RWPE1 (cell line): ENCODE results near the gene CCDC85B.
A peak's percentile ranks its signal among the peaks of the same experiment; 100 is the strongest.

Source experiments
- CTCF ChIA-PET: fragments of 350-600 bp; sonication (Branson Sonifier 250); formaldehyde crosslinking; extraction: SDS; loops from one replicate; lab custom pipeline; 2021; lab: Yijun Ruan, JAX
- POLR2A ChIA-PET: fragments of 400-600 bp; formaldehyde crosslinking; extraction: SDS; loops from one replicate; lab custom pipeline; 2020; ENCODE audit warnings: antibody characterized with exemption; ENCODE audit not compliant: low non-redundant PET; lab: Yijun Ruan, JAX
- DNase-seq: peaks from one replicate; pipeline ENCODE4 v3.0.0; 2012; ENCODE audit warnings: low spot score
- H3K27ac ChIP-seq: fragments of 450-650 bp; 2 replicates; pipeline ENCODE4 v1.5.1; 2017
- TF ChIP-seq, protein P1 (sequence below): fragments of 450-650 bp; conservative IDR thresholded peaks from 2 replicates; pipeline ENCODE4 v1.5.1; 2017; ENCODE audit warnings: low read depth, mild to moderate bottlenecking

CCDC85B gene

DNA sequence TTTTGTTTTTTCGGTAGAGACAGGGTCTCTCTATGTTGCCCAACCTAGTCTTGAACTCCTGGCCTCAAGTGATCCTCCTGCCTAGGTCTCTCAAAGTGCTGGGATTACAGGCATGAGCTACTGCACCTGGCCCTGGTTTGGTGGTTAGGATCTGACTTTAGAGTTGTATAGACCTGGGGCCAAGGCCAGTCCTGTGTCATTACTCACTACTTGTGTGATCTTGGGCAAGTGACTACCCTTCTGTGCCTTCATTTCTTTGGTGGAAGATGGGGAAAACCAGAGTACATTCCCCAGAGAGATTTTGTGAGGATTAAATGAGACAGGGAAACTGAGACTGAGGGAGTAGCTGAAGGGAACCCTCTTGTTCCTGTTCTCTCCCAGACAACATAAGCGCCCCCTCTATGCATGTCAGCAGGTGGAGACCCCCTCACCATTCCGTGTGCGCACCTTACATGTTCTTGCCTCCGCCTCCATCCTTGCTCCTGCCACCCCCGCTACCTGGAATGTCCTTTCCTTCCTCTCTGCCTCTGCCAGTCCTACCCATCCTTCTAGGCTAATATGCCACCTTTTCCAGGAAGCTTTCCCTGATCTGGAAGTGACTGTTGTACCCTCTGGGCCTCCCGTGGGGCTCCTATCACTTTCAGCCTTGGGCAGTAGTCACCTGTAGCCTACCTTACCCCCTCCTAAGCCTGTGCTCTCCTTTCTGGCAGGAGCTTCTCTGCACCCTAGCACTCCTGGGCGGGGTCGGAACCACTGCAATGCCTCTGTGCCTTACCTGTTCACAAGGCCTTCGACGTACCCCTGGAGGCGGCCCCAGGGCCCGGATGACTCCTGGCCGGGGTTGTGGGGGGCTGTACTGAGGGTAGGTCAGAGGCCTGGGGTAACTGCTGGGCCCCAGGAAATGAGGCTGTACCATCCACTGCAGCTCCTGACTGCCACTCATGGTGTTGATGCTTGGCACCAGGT lies 5.8 kb downstream of the CCDC85B start:
- CTCF ChIA-PET: no interaction called here
- H3K27ac ChIP-seq: peak overlapping the region; percentile 95
- TF ChIP-seq, protein P1, sequence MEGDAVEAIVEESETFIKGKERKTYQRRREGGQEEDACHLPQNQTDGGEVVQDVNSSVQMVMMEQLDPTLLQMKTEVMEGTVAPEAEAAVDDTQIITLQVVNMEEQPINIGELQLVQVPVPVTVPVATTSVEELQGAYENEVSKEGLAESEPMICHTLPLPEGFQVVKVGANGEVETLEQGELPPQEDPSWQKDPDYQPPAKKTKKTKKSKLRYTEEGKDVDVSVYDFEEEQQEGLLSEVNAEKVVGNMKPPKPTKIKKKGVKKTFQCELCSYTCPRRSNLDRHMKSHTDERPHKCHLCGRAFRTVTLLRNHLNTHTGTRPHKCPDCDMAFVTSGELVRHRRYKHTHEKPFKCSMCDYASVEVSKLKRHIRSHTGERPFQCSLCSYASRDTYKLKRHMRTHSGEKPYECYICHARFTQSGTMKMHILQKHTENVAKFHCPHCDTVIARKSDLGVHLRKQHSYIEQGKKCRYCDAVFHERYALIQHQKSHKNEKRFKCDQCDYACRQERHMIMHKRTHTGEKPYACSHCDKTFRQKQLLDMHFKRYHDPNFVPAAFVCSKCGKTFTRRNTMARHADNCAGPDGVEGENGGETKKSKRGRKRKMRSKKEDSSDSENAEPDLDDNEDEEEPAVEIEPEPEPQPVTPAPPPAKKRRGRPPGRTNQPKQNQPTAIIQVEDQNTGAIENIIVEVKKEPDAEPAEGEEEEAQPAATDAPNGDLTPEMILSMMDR: no peak

DNA sequence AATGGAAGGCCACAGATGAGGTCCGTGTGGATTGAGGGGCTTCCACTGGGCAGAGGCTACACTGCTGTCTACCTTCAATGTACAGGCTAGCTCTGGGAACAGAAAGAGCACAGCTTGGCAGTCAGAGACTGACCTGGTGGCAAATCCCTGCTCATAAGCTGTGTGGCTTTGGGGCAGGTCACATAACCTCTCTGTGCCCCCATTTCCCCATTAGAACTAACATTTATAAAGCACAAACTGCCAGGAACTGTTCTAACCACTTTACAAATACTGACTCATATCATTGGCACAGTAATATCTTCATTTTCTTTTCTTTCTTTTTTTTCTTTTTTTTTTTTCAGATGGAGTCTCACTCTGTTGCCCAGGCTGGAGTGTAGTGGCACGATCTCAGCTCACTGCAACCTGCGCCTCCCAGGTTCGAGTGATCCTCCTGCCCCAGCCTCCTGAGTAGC lies 6.6 kb downstream of the CCDC85B start:
- ChIA-PET POLR2A (interaction anchor here (0.5 to 1.7 kb wide), 2 partner anchors 19 to 53 kb away, joined by 3 to 5 read pairs; no protein-coding TSS in a partner anchor), CTCF (interaction anchor here (0.6 kb wide), 1 partner anchor 11 kb away, joined by 3 read pairs; no protein-coding TSS in a partner anchor)
- peak overlapping the region; percentile 95 for H3K27ac ChIP-seq

More for the DNA sequence above, 5.8 kb downstream of the CCDC85B start:
- POLR2A ChIA-PET: interaction anchor here (1.7 kb wide), 1 partner anchor 19 kb away, joined by 5 read pairs; no protein-coding TSS in a partner anchor
- DNase-seq: no peak

DNA sequence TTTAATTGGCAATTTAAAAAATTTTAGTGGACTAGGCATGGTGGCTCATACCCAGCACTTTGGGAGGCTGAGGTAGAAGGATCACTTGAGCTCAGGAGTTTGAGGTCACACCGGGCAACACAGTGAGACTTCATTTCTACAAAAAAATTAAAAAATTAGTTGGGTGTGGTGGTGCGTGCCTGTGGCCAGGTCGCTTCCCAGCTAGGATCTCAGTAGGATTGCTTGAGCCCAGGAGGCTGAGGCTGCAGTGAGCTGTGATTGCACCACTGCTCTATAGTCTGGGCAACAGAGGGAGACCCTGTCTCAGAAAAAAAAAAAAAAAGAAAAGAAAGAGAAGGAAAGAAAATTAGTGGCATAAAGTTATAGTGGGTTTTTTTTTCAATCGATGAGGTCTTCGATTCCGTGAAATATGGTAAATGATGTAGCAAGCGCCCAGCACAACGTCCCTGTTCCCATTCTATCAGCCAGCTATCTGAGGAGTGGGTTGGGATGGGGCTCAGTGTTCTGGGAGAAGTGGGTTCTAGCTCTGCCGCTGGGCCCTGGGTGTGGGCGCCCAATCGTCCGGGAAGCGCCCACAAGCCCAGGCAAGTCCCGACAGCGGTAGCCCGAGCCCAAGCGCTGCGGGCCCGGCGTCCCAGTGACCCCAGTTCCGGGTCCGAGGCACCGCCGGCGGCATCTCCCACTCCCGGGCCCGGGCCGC lies 8.3 kb downstream of the CCDC85B start:
- DNase-seq: no peak
- H3K27ac ChIP-seq: peak overlapping the region; percentile 95
- CTCF ChIA-PET: interaction anchor here (0.7 to 1.8 kb wide), 5 partner anchors 11 to 154 kb away, joined by 3 to 14 read pairs (median 6); partner anchors contain the start of gene FIBP
- POLR2A ChIA-PET: interaction anchor here (1.2 to 1.7 kb wide), 4 partner anchors 9 to 17 kb away, joined by 3 to 8 read pairs (median 4); partner anchors contain the start of genes CCDC85B and FIBP
- TF ChIP-seq, protein P1: no peak

More for the DNA sequence above, 6.6 kb downstream of the CCDC85B start:
- TF ChIP-seq, protein P1: no peak
- DNase-seq: no peak

DNA sequence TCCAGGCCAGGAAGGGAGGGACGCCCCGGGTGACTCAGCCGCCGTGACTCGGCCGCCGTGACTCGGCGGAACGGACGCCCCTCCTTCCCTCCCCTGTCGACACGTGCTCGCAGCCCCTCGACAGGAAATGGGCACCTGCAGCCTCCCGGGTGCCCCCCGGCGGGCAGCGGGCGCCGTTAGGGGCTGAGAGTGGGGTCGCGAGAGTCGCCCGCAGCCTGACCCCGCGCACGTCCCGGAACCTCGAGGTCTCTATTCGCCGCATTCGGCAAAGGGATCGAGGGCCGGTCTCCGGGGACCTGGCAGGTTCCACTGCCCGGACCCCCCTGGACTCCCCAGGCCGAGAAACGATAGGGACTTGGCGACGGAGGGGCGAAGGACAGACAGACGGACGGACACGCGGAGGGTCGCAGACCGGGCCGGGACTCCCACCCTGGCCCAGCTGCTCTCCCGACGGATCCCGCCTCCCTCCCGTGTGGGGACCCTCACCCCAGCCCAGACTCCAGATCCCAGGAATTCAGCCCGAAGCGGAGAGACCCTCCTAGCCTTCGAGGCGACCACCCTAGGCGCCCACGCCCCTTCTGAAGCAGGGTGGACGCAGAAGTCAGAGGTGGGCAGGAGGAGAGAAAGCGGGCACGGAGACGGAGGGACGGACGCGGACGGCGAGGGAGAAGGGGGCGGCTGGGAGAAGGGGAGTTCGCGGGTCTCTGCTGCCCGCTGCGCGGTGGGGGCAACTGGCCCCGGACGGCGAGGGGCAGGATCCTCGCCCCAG lies 9.1 kb downstream of the CCDC85B start:
- ChIA-PET CTCF (interaction anchor here (1.2 to 1.7 kb wide), 3 partner anchors 12 to 90 kb away, joined by 3 to 14 read pairs (median 8); partner anchors contain the start of gene FIBP), POLR2A (interaction anchor here (1.0 to 1.4 kb wide), 4 partner anchors 10 to 12 kb away, joined by 3 to 8 read pairs (median 4); partner anchors contain the start of genes CCDC85B and FIBP)
- TF ChIP-seq, protein P1: no peak
- DNase-seq: peak; percentile 81
- H3K27ac ChIP-seq: peak overlapping the region; percentile 95

DNA sequence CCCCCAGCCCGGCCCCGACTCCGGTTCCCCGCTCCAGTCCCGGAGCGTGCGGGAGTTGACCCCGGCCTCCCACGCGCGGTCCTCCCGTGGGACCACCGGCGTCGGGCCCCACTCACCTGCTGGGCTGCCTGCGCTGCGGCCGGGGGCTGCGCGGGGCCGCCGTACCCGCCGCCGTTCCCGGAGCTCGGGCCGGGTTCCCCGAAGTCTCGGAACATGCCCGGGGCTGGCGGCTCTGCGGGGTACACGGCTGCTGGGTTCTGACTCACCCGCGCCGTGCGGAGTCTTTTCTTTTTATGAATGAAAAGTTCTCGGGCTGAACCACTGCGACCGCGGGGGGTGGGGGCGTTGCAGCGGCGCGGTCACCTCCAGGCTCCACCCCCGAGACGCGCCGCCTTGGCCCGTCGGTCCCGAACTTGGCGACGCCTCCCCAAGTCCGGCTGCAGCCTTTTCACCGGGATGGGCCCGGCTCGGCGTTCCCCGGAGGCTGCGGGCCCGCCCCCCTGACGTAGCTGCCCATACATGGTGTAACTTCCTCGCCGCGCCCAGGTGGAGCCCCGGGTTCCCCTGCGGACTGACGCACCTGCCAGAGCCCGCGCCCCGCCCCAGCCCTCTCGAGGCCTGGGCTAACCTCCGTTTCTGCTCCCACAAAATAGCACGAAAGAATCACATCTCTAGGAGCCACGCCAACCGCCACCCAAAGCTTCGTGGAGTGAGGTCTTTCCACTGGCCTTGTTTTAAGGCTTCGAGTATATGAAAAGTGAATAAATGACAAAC lies 9.8 kb downstream of the CCDC85B start, which contains the start of gene FOSL1:
FOSL1 (minus strand) TSS at position 264 of the 774 bp plus-strand sequence; CDS start at position 215, 49 bp downstream.
- TF ChIP-seq, protein P1: no peak
- peak; percentile 94 for DNase-seq
- CTCF ChIA-PET: interaction anchor here (1.2 kb wide), 1 partner anchor 11 kb away, joined by 3 read pairs; no protein-coding TSS in a partner anchor
- POLR2A ChIA-PET: interaction anchor here (0.6 to 1.1 kb wide), 4 partner anchors 10 to 15 kb away, joined by 3 to 7 read pairs (median 4); partner anchors contain the start of genes CCDC85B and FIBP
- H3K27ac ChIP-seq: peak within 1 kb of the TSS; percentile 95
